Trophoblast cell (in vitro differentiated cells and primary cell): ENCODE measurements around the gene MIEF1.

Experiments used
- DNase-seq, 2 donors: peaks; one replicate each; pipeline ENCODE4 v3.0.0-alpha.2; 2016
- H2AFZ ChIP-seq: 2 replicates; pipeline ENCODE4 v1.6.1; 2013; ENCODE audit warnings: low read length, moderate library complexity, mild to moderate bottlenecking; ENCODE audit not compliant: insufficient read depth, poor library complexity
- H2AK5ac ChIP-seq: 2 replicates; pipeline ENCODE4 v1.6.1; 2013; ENCODE audit warnings: mild to moderate bottlenecking, low read length
- H2BK120ac ChIP-seq: 2 replicates; pipeline ENCODE4 v1.6.1; 2013; ENCODE audit warnings: low read length, mild to moderate bottlenecking, moderate library complexity; ENCODE audit not compliant: insufficient read depth, poor library complexity
- H2BK12ac ChIP-seq: 2 replicates; pipeline ENCODE4 v1.6.1; 2013; ENCODE audit warnings: mild to moderate bottlenecking, low read length, moderate library complexity
- H2BK5ac ChIP-seq: 2 replicates; pipeline ENCODE4 v1.6.1; 2013; ENCODE audit warnings: low read length, low read depth, moderate library complexity, mild to moderate bottlenecking; ENCODE audit not compliant: poor library complexity
- H3K14ac ChIP-seq: 2 replicates; pipeline ENCODE4 v1.6.1; 2013; ENCODE audit warnings: mild to moderate bottlenecking, low read length
- H3K18ac ChIP-seq: 2 replicates; pipeline ENCODE4 v1.6.1; 2013; ENCODE audit warnings: mild to moderate bottlenecking, low read length
- H3K23ac ChIP-seq: 2 replicates; pipeline ENCODE4 v1.6.1; 2013; ENCODE audit warnings: low read length
- H3K27ac ChIP-seq: 2 replicates; pipeline ENCODE4 v1.5.1; 2013; ENCODE audit warnings: low read depth, mild to moderate bottlenecking, inconsistent platforms, low read length, moderate library complexity
- H3K27me3 ChIP-seq: 2 replicates; pipeline ENCODE4 v1.6.1; 2013; ENCODE audit warnings: inconsistent platforms, mild to moderate bottlenecking, low read length, moderate library complexity; ENCODE audit not compliant: insufficient read depth
- H3K36me3 ChIP-seq, 2 experiments: 1 replicate in 1 of 2; 2 replicates in 1 of 2; pipeline ENCODE4 v1.6.1; 2013; ENCODE audit warnings: low read length in 2 of 2, mild to moderate bottlenecking in 2 of 2, moderate library complexity in 1 of 2; ENCODE audit not compliant: insufficient read depth in 2 of 2, control insufficient read depth in 1 of 2
- H3K4ac ChIP-seq: 2 replicates; pipeline ENCODE4 v1.6.1; 2013; ENCODE audit warnings: low read depth, mild to moderate bottlenecking, low read length, moderate library complexity
- H3K4me1 ChIP-seq, 2 experiments: 1 replicate in 1 of 2; 2 replicates in 1 of 2; pipeline ENCODE4 v1.6.1; 2013; ENCODE audit warnings: low read length in 2 of 2, mild to moderate bottlenecking in 2 of 2, moderate library complexity in 1 of 2; ENCODE audit not compliant: insufficient read depth in 2 of 2, control insufficient read depth in 1 of 2
- H3K4me2 ChIP-seq: 2 replicates; pipeline ENCODE4 v1.6.1; 2013; ENCODE audit warnings: inconsistent platforms, mild to moderate bottlenecking, low read length, moderate library complexity
- H3K4me3 ChIP-seq: 2 replicates; pipeline ENCODE4 v1.5.1; 2013; ENCODE audit warnings: mild to moderate bottlenecking, low read depth, low read length, inconsistent platforms
- H3K79me1 ChIP-seq: one replicate; pipeline ENCODE4 v1.6.1; 2013; ENCODE audit warnings: low read length
- H3K79me2 ChIP-seq: 2 replicates; pipeline ENCODE4 v1.6.1; 2013; ENCODE audit warnings: low read length, mild to moderate bottlenecking; ENCODE audit not compliant: control insufficient read depth, insufficient read depth, poor library complexity
- H3K9ac ChIP-seq: 2 replicates; pipeline ENCODE4 v1.6.1; 2013; ENCODE audit warnings: mild to moderate bottlenecking, low read length
- H3K9me3 ChIP-seq: 2 replicates; pipeline ENCODE4 v1.6.1; 2013; ENCODE audit warnings: low read depth, mild to moderate bottlenecking, control low read depth, inconsistent platforms, low read length; ENCODE audit not compliant: insufficient read depth
- H4K12ac ChIP-seq: 2 replicates; pipeline ENCODE4 v1.6.1; 2013; ENCODE audit warnings: low read depth, mild to moderate bottlenecking, low read length, moderate library complexity
- H4K8ac ChIP-seq: 2 replicates; pipeline ENCODE4 v1.6.1; 2013; ENCODE audit warnings: low read depth, mild to moderate bottlenecking, low read length, moderate library complexity
- H4K91ac ChIP-seq: one replicate; pipeline ENCODE4 v1.6.1; 2013; ENCODE audit warnings: low read depth, mild to moderate bottlenecking, low read length, moderate library complexity
- WGBS: extraction: QIAGEN DNeasy Blood & Tissue Kit; methylation state at CpG from one replicate; pipeline ENCODE4 v1.1.7; 2013; ENCODE audit warnings: missing lambda C conversion rate; ENCODE audit not compliant: insufficient read length, insufficient coverage; ENCODE audit errors: extremely low coverage; 5-methylcytosine and 5-hydroxymethylcytosine counted together

MIEF1 gene

DNA sequence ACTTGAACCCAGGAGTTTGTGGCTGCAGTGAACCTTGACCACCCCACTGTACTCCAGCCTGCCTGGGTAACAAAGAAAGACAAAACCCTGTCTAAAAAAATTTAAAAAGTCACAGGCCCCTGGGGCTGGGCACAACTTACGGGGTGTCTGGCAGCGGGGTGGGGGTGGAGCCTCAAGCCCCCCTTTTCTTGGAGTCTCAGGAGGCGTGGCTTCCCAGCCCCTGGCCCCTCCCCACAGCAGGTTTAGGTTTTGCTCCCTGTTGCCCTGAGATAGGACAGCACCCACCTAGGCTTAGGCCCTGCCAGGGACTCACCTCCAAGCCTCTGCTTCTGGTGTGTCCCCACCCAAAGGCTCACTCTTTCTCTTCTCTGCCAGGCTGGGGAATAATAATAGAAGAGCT, 22.8 kb upstream of the MIEF1 start:
- WGBS: no CpG with 5 or more reads among the region's 3 CpGs
- DNase-seq: no peak

DNA sequence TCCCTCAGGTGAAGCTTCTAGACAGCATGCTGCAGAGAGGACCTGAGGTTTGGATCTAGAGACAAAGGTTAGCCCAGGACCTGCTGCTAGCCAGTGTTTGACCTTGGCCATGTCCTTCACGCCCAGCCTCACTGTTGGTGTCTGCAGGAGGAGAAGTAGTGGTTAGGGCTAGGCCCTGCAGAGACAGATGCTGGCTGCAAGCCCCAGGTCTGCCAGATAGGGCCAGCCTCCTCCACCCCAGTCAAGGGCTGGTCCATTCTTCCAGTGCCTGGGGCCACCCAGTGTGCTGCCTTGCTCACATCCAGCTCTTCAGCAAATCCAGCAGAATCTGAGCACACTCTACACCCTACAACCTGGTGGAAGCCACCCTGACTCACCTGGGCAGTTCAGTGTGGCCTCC, 21.5 kb upstream of the MIEF1 start:
- no CpG with 5 or more reads among the region's 1 CpG for WGBS
- Histone ChIP-seq H2AK5ac (no peak overlapping the region), H3K9me3 (no peaks in the 10 kb centered on the region), H3K14ac (no peak overlapping the region), H4K8ac (no peak overlapping the region), H2BK120ac (no peak overlapping the region), H3K27ac (no peak overlapping the region), H3K4me3 (no peak overlapping the region), H3K18ac (no peak overlapping the region), H3K79me1 (peaks cover under 1% of the 10 kb centered on the region), H4K12ac (no peak overlapping the region), H2BK12ac (no peak overlapping the region), H3K27me3 (no peaks in the 10 kb centered on the region), H2BK5ac (no peak overlapping the region), H3K23ac (no peak overlapping the region), H2AFZ (no peak overlapping the region), H3K9ac (no peak overlapping the region), H3K79me2 (peaks cover under 1% of the 10 kb centered on the region), H3K4me1 (peaks cover under 1 to 2% of the 10 kb centered on the region in 2 experiments), H3K4me2 (no peak overlapping the region), H3K36me3 (peaks cover 11 to 17% of the 10 kb centered on the region in 2 experiments), H3K4ac (no peak overlapping the region), H4K91ac (no peak overlapping the region)
- no peak for DNase-seq

More for the DNA sequence above, 22.8 kb upstream of the MIEF1 start:
- H3K4ac ChIP-seq: no peak overlapping the region
- no peak overlapping the region for H4K8ac ChIP-seq
- no peak overlapping the region for H2BK120ac ChIP-seq
- H3K4me1 ChIP-seq: peaks cover 9 to 10% of the 10 kb centered on the region in 2 experiments
- no peaks in the 10 kb centered on the region for H3K9me3 ChIP-seq
- H3K18ac ChIP-seq: no peak overlapping the region
- H3K9ac ChIP-seq: no peak overlapping the region
- peaks cover 9% of the 10 kb centered on the region for H3K79me1 ChIP-seq
- no peak overlapping the region for H4K91ac ChIP-seq
- no peak overlapping the region for H3K4me3 ChIP-seq
- no peak overlapping the region for H2AK5ac ChIP-seq
- H3K27ac ChIP-seq: no peak overlapping the region
- H2AFZ ChIP-seq: no peak overlapping the region
- no peaks in the 10 kb centered on the region for H3K27me3 ChIP-seq
- H2BK5ac ChIP-seq: no peak overlapping the region
- H3K14ac ChIP-seq: no peak overlapping the region
- peaks cover 5% of the 10 kb centered on the region for H3K79me2 ChIP-seq
- no peak overlapping the region for H2BK12ac ChIP-seq
- no peak overlapping the region for H4K12ac ChIP-seq
- no peak overlapping the region for H3K4me2 ChIP-seq
- peaks cover 11 to 17% of the 10 kb centered on the region in 2 experiments for H3K36me3 ChIP-seq
- no peak overlapping the region for H3K23ac ChIP-seq

DNA sequence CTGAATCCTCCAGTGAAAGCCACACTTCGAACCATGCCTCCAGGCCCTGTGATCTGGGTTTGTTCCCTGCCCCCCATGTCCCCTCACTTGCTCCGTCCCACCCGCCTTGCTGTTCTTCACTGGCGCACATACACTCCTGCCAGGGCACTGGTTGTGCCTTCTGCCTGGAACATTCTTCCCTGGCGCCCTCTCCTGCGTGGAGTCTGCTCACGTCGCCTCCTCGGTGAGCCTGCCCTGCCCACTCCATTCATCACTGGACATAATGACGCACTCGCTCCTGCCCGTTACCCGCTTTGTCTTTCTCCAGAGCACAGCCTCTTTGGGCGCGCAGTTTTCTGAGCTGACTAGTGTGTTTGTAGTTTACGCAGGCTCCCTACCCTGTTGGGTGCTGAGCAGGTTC, 21.0 kb upstream of the MIEF1 start:
- Histone ChIP-seq H2BK5ac (no peak overlapping the region), H3K4ac (no peak overlapping the region), H3K27me3 (no peaks in the 10 kb centered on the region), H3K79me2 (no peaks in the 10 kb centered on the region), H2BK12ac (no peak overlapping the region), H3K79me1 (no peaks in the 10 kb centered on the region), H2AK5ac (no peak overlapping the region), H3K4me3 (no peak overlapping the region), H3K36me3 (peaks cover 11 to 17% of the 10 kb centered on the region in 2 experiments), H3K27ac (no peak overlapping the region), H4K91ac (no peak overlapping the region), H2BK120ac (no peak overlapping the region), H4K12ac (no peak overlapping the region), H4K8ac (no peak overlapping the region), H3K4me1 (no peaks in the 10 kb centered on the region), H2AFZ (no peak overlapping the region), H3K18ac (no peak overlapping the region), H3K23ac (no peak overlapping the region), H3K4me2 (no peak overlapping the region), H3K9ac (no peak overlapping the region), H3K14ac (no peak overlapping the region), H3K9me3 (no peaks in the 10 kb centered on the region)
- DNase-seq: no peak
- no CpG with 5 or more reads among the region's 16 CpGs for WGBS

DNA sequence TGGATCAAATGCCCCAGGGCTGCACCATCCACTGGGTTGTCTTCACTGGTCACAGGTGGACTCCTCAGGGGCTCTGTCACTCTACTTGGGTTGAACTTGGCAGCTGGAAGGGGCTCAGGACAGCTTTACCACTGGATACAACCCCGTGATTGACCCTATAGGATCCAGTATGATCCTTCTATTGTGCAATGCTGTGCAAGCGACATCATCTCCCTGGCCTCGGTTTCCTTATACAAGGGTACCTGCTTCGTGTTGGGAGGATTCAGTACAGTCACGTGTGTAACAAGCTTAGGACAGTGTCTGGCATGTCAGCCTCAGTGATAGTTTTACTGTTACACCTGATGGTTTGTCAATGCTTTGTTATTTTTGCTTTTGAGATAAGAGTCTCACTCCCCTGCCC, 20.5 kb upstream of the MIEF1 start:
- no peak overlapping the region for H4K91ac ChIP-seq
- H2BK5ac ChIP-seq: no peak overlapping the region
- H3K4me3 ChIP-seq: no peak overlapping the region
- H2BK12ac ChIP-seq: no peak overlapping the region
- H3K18ac ChIP-seq: no peak overlapping the region
- no peak overlapping the region for H3K9ac ChIP-seq
- H3K4me1 ChIP-seq: no peaks in the 10 kb centered on the region
- no peak overlapping the region for H3K27ac ChIP-seq
- no CpG with 5 or more reads among the region's 5 CpGs for WGBS
- no peak overlapping the region for H3K4me2 ChIP-seq
- H3K14ac ChIP-seq: no peak overlapping the region
- DNase-seq: no peak
- H3K27me3 ChIP-seq: no peaks in the 10 kb centered on the region
- H3K79me1 ChIP-seq: no peaks in the 10 kb centered on the region
- no peak overlapping the region for H3K23ac ChIP-seq
- H3K4ac ChIP-seq: no peak overlapping the region
- no peak overlapping the region for H4K12ac ChIP-seq
- no peak overlapping the region for H4K8ac ChIP-seq
- H3K9me3 ChIP-seq: no peaks in the 10 kb centered on the region
- H3K36me3 ChIP-seq: peaks cover 11 to 16% of the 10 kb centered on the region in 2 experiments
- H3K79me2 ChIP-seq: no peaks in the 10 kb centered on the region
- H2BK120ac ChIP-seq: no peak overlapping the region
- no peak overlapping the region for H2AK5ac ChIP-seq
- H2AFZ ChIP-seq: no peak overlapping the region
